ENCODE results near the gene THTPA. TPM values are rescaled to one million over a fixed set of nuclear protein-coding genes. Genes with fewer than 3 reads are reported as not detected.
"Not testable (repeated sequence)": the region's sequence is repeated elsewhere in the genome, so short reads cannot be mapped to it uniquely, and the experiment has no call there.

THTPA gene
- total RNA-seq, 2 donors from 2014 or later: 13.0 to 17.0 TPM

GRCh38 chr14:23580152-23580926 lies 24.3 kb downstream of the THTPA start:
- Histone ChIP-seq H3K36me3 (ENCODE audit: control insufficient read depth, insufficient read depth, low read length) (no peaks in the 10 kb centered on the region), H3K27me3 (ENCODE audit: control insufficient read depth, insufficient read depth, low read length, poor library complexity, severe bottlenecking) (peaks cover 43% of the 10 kb centered on the region), H3K4me3 (ENCODE audit: low read length) (no peak overlapping the region), H3K27ac (ENCODE audit: low read depth, low read length) (no peak overlapping the region), H3K9me3 (ENCODE audit: control insufficient read depth, low read length) (no peaks in the 10 kb centered on the region), H3K9ac (ENCODE audit: extremely low read depth, low read length, poor library complexity, severe bottlenecking) (no peak overlapping the region), H3K4me1 (ENCODE audit: control insufficient read depth, insufficient read depth, low read length) (no peaks in the 10 kb centered on the region)
- Mint-ChIP-seq H3K9me3 (peaks cover 6% of the 10 kb centered on the region), H3K4me3 (no peak overlapping the region), H3K27ac (no peak overlapping the region), H3K36me3 (ENCODE audit: low read depth) (no peaks in the 10 kb centered on the region), H3K27me3 (ENCODE audit: insufficient read depth) (peaks cover 69% of the 10 kb centered on the region), H3K4me1 (no peaks in the 10 kb centered on the region)
- DNase-seq: peak; percentile 39
- no peak for TF ChIP-seq CTCF (conservative IDR thresholded peaks at IDR 0.05)
- WGBS, 2 experiments (ENCODE audit: insufficient coverage in 1 of 2, insufficient read length in 1 of 2): 90 to 92% methylated on average over 16 to 21 of the region's 24 CpGs

GRCh38 chr14:23580948-23581281 lies 24.8 kb downstream of the THTPA start:
- no peaks in the 10 kb centered on the region for H3K4me1 ChIP-seq (ENCODE audit: control insufficient read depth, insufficient read depth, low read length)
- 94 to 98% methylated on average over 5 to 6 of the region's 8 CpGs for WGBS, 2 experiments (ENCODE audit: insufficient coverage in 1 of 2, insufficient read length in 1 of 2)

GRCh38 chr14:23582906-23583760 lies 27.1 kb downstream of the THTPA start:
- Histone ChIP-seq H3K4me3 (ENCODE audit: low read length) (no peak overlapping the region), H3K27ac (ENCODE audit: low read depth, low read length) (no peak overlapping the region), H3K4me1 (ENCODE audit: control insufficient read depth, insufficient read depth, low read length) (no peaks in the 10 kb centered on the region), H3K36me3 (ENCODE audit: control insufficient read depth, insufficient read depth, low read length) (no peaks in the 10 kb centered on the region), H3K9ac (ENCODE audit: extremely low read depth, low read length, poor library complexity, severe bottlenecking) (no peak overlapping the region), H3K27me3 (ENCODE audit: control insufficient read depth, insufficient read depth, low read length, poor library complexity, severe bottlenecking) (peaks cover 15% of the 10 kb centered on the region), H3K9me3 (ENCODE audit: control insufficient read depth, low read length) (no peaks in the 10 kb centered on the region)
- 87 to 90% methylated on average over 2 to 3 of the region's 3 CpGs for WGBS, 2 experiments (ENCODE audit: insufficient coverage in 1 of 2, insufficient read length in 1 of 2)
- peaks cover 14% of the 10 kb centered on the region for H3K9me3 Mint-ChIP-seq
- H3K4me1 Mint-ChIP-seq: no peaks in the 10 kb centered on the region
- no peak for TF ChIP-seq CTCF (conservative IDR thresholded peaks at IDR 0.05)
- no peaks in the 10 kb centered on the region for H3K36me3 Mint-ChIP-seq (ENCODE audit: low read depth)
- no peak overlapping the region for H3K4me3 Mint-ChIP-seq
- H3K27ac Mint-ChIP-seq: no peak overlapping the region
- DNase-seq: no peak
- H3K27me3 Mint-ChIP-seq (ENCODE audit: insufficient read depth): peaks cover 59% of the 10 kb centered on the region

More at GRCh38 chr14:23580948-23581281, 24.8 kb downstream of the THTPA start:
- H3K4me1 Mint-ChIP-seq: no peaks in the 10 kb centered on the region
- H3K27ac Mint-ChIP-seq: no peak overlapping the region
- peak; percentile 65 for DNase-seq
- Histone ChIP-seq H3K4me3 (ENCODE audit: low read length) (no peak overlapping the region), H3K36me3 (ENCODE audit: control insufficient read depth, insufficient read depth, low read length) (no peaks in the 10 kb centered on the region), H3K9ac (ENCODE audit: extremely low read depth, low read length, poor library complexity, severe bottlenecking) (no peak overlapping the region), H3K27ac (ENCODE audit: low read depth, low read length) (no peak overlapping the region), H3K9me3 (ENCODE audit: control insufficient read depth, low read length) (no peaks in the 10 kb centered on the region), H3K27me3 (ENCODE audit: control insufficient read depth, insufficient read depth, low read length, poor library complexity, severe bottlenecking) (peaks cover 37% of the 10 kb centered on the region)
- no peak overlapping the region for H3K4me3 Mint-ChIP-seq
- H3K9me3 Mint-ChIP-seq: peaks cover 12% of the 10 kb centered on the region
- peak; percentile 41 for TF ChIP-seq CTCF (conservative IDR thresholded peaks at IDR 0.05)
- H3K27me3 Mint-ChIP-seq (ENCODE audit: insufficient read depth): peaks cover 69% of the 10 kb centered on the region
- H3K36me3 Mint-ChIP-seq (ENCODE audit: low read depth): no peaks in the 10 kb centered on the region

- not testable (repeated sequence) for H3K9me3 ChIP-seq (ENCODE audit: control insufficient read depth, low read length); H3K4me3 Mint-ChIP-seq; H3K27ac ChIP-seq (ENCODE audit: low read depth, low read length); H3K27me3 ChIP-seq (ENCODE audit: control insufficient read depth, insufficient read depth, low read length, poor library complexity, severe bottlenecking); H3K36me3 Mint-ChIP-seq (ENCODE audit: low read depth); H3K4me3 ChIP-seq (ENCODE audit: low read length); H3K4me1 Mint-ChIP-seq; H3K36me3 ChIP-seq (ENCODE audit: control insufficient read depth, insufficient read depth, low read length); H3K27ac Mint-ChIP-seq; H3K4me1 ChIP-seq (ENCODE audit: control insufficient read depth, insufficient read depth, low read length); H3K9ac ChIP-seq (ENCODE audit: extremely low read depth, low read length, poor library complexity, severe bottlenecking)
- Mint-ChIP-seq H3K9me3 (peaks cover 14% of the 10 kb centered on the region), H3K27me3 (ENCODE audit: insufficient read depth) (peaks cover 51% of the 10 kb centered on the region)
- WGBS, 2 experiments (ENCODE audit: insufficient coverage in 1 of 2, insufficient read length in 1 of 2): 95 to 97% methylated on average over 21 to 22 of the region's 25 CpGs
- DNase-seq: peak; percentile 26
These were observed 27.9 kb downstream of the THTPA start for GRCh38 chr14:23583761-23584526.

All from endodermal cell (in vitro differentiated cells).